Vagina (tissue), 2 donors: ENCODE results near the gene COL26A1. TPM values are rescaled to one million over a fixed set of nuclear protein-coding genes. Genes with fewer than 3 reads are reported as not detected.

Experiments
- DNase-seq, 2 donors: peaks; one replicate each; pipeline ENCODE4 v3.0.0-alpha.2; 2017; ENCODE audit errors: extremely low spot score in 2 of 2
- H3K27ac ChIP-seq: fragments of 200-600 bp; sonication (generic); one replicate; pipeline ENCODE4 v1.5.1; 2019
- H3K27me3 ChIP-seq: fragments of 200-600 bp; sonication (generic); one replicate; pipeline ENCODE4 v1.5.1; 2019
- H3K36me3 ChIP-seq, 2 donors: fragments of 200-600 bp; sonication (generic); one replicate each; pipeline ENCODE4 v1.5.1; 2017 to 2019
- H3K4me1 ChIP-seq: fragments of 200-600 bp; sonication (generic); one replicate; pipeline ENCODE4 v1.5.1; 2019
- H3K4me3 ChIP-seq, 2 donors: fragments of 200-600 bp; sonication (generic); 1 replicate in 1 of 2; 2 replicates in 1 of 2; pipeline ENCODE4 v1.5.1; 2016 to 2019
- H3K9me3 ChIP-seq: fragments of 200-600 bp; sonication (generic); one replicate; pipeline ENCODE4 v1.5.1; 2019
- POLR2A ChIP-seq, 2 donors: fragments of 450-650 bp; IDR thresholded peaks; one replicate each; pipeline ENCODE4 v1.6.1; 2017; ENCODE audit warnings: antibody characterized with exemption in 2 of 2, mild to moderate bottlenecking in 2 of 2, moderate library complexity in 2 of 2
- POLR2AphosphoS5 ChIP-seq, 2 donors: sonication (generic); formaldehyde crosslinking; IDR thresholded peaks; one replicate each; pipeline ENCODE4 v1.9.0; 2017; ENCODE audit warnings: antibody characterized with exemption in 2 of 2, mild to moderate bottlenecking in 2 of 2, low read depth in 1 of 2; ENCODE audit not compliant: insufficient read depth in 1 of 2
- intact Hi-C: fragments of 100-400 bp; cut with DNase I; formaldehyde crosslinking; loops from one replicate; pipeline ENCODE4 v1.15.1; 2023
- total RNA-seq: library from RNA; depleted of rRNA; stranded (reverse); fragments of >200 nt; gene quantifications from one replicate; pipeline ENCODE4 v1.2.3, GENCODE V29; 2016
- TF ChIP-seq, protein P1 (sequence below), 3 experiments: fragments of 450-650 bp in 2 of 3; fragments of 200-600 bp in 1 of 3; sonication (generic) in 1 of 3; IDR thresholded peaks; one replicate each; pipeline ENCODE4 v1.5.1; 2017 to 2019; ENCODE audit warnings: antibody characterized with exemption in 3 of 3, mild to moderate bottlenecking in 2 of 3, moderate library complexity in 2 of 3

The COL26A1 gene
- total RNA-seq, 1 donor from 2014 or later: not detected

DNA sequence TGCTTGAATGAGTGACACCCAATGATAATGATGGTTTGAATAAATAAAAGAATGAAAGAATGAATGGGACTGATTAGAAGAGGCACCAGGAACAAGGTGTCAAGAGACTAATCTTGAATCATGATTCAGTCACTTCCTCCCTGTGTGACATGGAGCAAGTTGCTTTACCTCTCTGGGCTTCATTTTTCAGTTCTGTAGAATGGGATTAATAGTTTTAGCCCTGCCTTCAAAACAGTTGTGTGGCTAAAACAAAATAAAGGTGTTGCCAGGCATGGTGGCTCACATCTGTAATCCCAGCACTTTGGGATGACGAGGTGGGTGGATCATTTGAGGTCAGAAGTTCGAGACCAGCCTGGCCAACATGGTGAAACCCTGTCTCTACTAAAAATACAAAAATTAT lies 228.8 kb downstream of the COL26A1 start:
- Histone ChIP-seq H3K9me3 (no peaks in the 10 kb centered on the region), H3K4me3 (no peak overlapping the region), H3K27me3 (no peaks in the 10 kb centered on the region), H3K36me3 (no peaks in the 10 kb centered on the region), H3K4me1 (peaks cover 6% of the 10 kb centered on the region), H3K27ac (no peak overlapping the region)
- no peak for TF ChIP-seq POLR2AphosphoS5 (IDR thresholded peaks at IDR 0.05; ENCODE audit: insufficient read depth in 1 of 2, low read depth in 1 of 2)
- TF ChIP-seq, protein P1, sequence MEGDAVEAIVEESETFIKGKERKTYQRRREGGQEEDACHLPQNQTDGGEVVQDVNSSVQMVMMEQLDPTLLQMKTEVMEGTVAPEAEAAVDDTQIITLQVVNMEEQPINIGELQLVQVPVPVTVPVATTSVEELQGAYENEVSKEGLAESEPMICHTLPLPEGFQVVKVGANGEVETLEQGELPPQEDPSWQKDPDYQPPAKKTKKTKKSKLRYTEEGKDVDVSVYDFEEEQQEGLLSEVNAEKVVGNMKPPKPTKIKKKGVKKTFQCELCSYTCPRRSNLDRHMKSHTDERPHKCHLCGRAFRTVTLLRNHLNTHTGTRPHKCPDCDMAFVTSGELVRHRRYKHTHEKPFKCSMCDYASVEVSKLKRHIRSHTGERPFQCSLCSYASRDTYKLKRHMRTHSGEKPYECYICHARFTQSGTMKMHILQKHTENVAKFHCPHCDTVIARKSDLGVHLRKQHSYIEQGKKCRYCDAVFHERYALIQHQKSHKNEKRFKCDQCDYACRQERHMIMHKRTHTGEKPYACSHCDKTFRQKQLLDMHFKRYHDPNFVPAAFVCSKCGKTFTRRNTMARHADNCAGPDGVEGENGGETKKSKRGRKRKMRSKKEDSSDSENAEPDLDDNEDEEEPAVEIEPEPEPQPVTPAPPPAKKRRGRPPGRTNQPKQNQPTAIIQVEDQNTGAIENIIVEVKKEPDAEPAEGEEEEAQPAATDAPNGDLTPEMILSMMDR (IDR thresholded peaks at IDR 0.05): no peak
- no peak for TF ChIP-seq POLR2A (IDR thresholded peaks at IDR 0.05)
- intact Hi-C loops: no loop called here
- peak in 1 of 2 donors; percentile 6 for DNase-seq

DNA sequence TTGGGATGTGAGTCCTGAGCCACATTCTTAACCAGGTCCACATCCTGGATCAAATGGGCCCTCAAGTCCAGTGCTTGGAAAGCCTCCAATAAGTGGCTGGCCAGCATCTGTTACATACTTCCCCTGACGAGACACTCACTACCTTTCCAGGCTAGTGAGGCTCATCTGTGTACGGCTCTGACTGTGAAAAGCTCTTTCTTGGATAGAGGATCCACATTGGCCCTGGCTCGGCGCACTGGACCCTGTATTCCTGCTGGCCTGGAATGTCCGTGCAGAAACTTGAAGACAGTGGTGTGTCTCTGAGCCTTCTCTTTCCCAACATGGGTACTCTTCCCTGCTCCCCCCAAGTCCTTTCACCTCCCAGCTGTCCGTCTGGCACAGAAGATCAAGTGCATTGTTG lies 230.9 kb downstream of the COL26A1 start:
- no peaks in the 10 kb centered on the region for H3K27me3 ChIP-seq
- peaks cover 8% of the 10 kb centered on the region for H3K4me1 ChIP-seq
- intact Hi-C loops: no loop called here
- H3K9me3 ChIP-seq: no peaks in the 10 kb centered on the region
- H3K27ac ChIP-seq: no peak overlapping the region
- H3K4me3 ChIP-seq: no peak overlapping the region
- DNase-seq: peak in 1 of 2 donors; percentile 64
- TF ChIP-seq POLR2A (IDR thresholded peaks at IDR 0.05): no peak
- no peak for TF ChIP-seq POLR2AphosphoS5 (IDR thresholded peaks at IDR 0.05; ENCODE audit: insufficient read depth in 1 of 2, low read depth in 1 of 2)
- TF ChIP-seq, protein P1 (IDR thresholded peaks at IDR 0.05): no peak
- H3K36me3 ChIP-seq: no peaks in the 10 kb centered on the region

DNA sequence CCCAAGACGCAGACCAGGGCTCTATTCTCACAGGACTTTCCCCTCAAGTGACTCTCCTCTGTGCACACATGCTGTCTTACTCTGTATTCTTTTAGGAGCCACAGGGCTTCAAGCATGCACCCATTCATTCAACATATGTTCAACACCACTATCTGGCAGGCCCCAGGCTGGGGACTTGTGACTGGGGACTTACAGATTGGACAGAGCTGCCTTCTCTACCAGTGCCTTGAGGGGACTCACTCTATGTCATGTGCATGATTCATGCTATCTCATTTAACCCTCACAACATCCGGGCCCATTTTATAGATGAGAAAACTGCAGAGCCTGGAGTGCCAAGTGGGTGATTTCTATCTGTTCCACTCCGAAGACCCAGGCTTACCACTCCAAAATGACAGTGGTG lies 232.1 kb downstream of the COL26A1 start:
- peaks cover 14% of the 10 kb centered on the region for H3K4me1 ChIP-seq
- H3K4me3 ChIP-seq: no peak overlapping the region
- intact Hi-C loops: no loop called here
- TF ChIP-seq POLR2AphosphoS5 (IDR thresholded peaks at IDR 0.05; ENCODE audit: insufficient read depth in 1 of 2, low read depth in 1 of 2) (no peak), POLR2A (IDR thresholded peaks at IDR 0.05) (no peak)
- TF ChIP-seq, protein P1 (IDR thresholded peaks at IDR 0.05): no peak
- H3K36me3 ChIP-seq: no peaks in the 10 kb centered on the region
- H3K27me3 ChIP-seq: no peaks in the 10 kb centered on the region
- no peak overlapping the region for H3K27ac ChIP-seq
- no peak for DNase-seq
- H3K9me3 ChIP-seq: no peaks in the 10 kb centered on the region

DNA sequence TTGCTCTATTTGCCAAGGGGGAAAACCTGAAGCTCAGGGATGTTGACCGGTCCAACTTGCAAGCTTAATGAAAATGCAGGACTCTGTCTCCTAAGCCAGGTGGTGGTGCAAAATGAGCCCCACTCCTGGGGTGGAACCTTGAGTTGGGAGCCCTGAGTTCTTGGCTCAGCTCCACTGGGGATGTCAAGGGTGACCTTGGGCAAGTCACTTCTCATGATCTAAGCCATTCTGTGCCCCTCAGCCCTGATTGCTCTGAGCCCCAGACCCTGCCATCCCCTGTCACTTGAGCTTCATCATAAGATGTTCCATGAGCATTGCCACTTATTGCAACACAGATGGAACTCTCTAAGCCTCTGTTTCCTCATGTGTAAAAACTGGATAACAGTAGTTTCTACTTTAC lies 232.6 kb downstream of the COL26A1 start:
- TF ChIP-seq, protein P1 (IDR thresholded peaks at IDR 0.05): no peak
- TF ChIP-seq POLR2AphosphoS5 (IDR thresholded peaks at IDR 0.05; ENCODE audit: insufficient read depth in 1 of 2, low read depth in 1 of 2): no peak
- TF ChIP-seq POLR2A (IDR thresholded peaks at IDR 0.05): no peak
- H3K27ac ChIP-seq: no peak overlapping the region
- no peaks in the 10 kb centered on the region for H3K36me3 ChIP-seq
- intact Hi-C loops: no loop called here
- H3K9me3 ChIP-seq: no peaks in the 10 kb centered on the region
- DNase-seq: no peak
- H3K27me3 ChIP-seq: no peaks in the 10 kb centered on the region
- H3K4me3 ChIP-seq: no peak overlapping the region
- H3K4me1 ChIP-seq: peaks cover 14% of the 10 kb centered on the region

DNA sequence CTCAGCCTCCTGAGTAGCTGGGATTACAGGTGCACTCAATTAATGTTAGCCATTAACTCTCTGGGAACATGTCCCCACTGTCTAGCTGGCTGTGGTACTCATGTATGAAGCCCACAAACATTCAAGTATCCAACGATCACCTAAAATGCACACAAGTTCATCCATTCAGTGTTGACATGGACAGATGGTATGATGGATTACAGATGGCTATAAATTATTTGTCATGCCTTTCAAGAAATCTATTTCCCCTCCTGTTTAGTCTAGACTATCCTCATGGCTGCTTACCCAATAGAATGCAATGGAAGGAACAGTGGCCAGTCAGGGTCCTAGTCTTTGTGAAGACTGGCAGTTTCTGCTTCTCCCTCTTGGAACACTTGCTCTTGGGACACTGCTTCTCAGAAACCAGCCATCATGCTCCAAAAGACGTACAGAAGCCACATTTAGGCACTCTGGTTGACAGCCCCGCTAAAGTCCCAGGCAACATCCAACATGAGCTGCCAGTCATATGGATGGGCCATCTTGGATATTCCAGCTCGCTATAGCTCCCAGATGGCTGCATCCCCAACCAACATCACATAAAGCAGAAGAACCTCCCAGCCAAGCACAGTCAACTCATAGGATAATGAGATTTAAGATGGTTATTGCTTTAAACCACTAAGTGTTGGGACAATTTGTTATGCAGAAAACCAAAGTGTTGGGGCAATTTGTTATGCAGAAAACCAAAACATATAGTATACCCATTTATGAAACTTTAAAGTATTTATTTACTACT lies 233.3 kb downstream of the COL26A1 start:
- intact Hi-C loops: no loop called here
- Histone ChIP-seq H3K4me1 (peaks cover 14% of the 10 kb centered on the region), H3K36me3 (no peaks in the 10 kb centered on the region), H3K9me3 (no peaks in the 10 kb centered on the region), H3K27ac (no peak overlapping the region), H3K4me3 (no peak overlapping the region), H3K27me3 (no peaks in the 10 kb centered on the region)
- TF ChIP-seq, protein P1 (IDR thresholded peaks at IDR 0.05): no peak
- no peak for TF ChIP-seq POLR2AphosphoS5 (IDR thresholded peaks at IDR 0.05; ENCODE audit: insufficient read depth in 1 of 2, low read depth in 1 of 2)
- no peak for TF ChIP-seq POLR2A (IDR thresholded peaks at IDR 0.05)
- no peak for DNase-seq
